Rectal smooth muscle tissue (tissue), 1 donor: ENCODE results near the gene MRFAP1.

Experiments
- H3K27ac ChIP-seq: one replicate; pipeline ENCODE4 v1.7.0; 2013; ENCODE audit warnings: low read depth, low read length, inconsistent platforms
- H3K27me3 ChIP-seq: one replicate; pipeline ENCODE4 v1.7.0; 2013; ENCODE audit warnings: low read length; ENCODE audit not compliant: control insufficient read depth, insufficient read depth
- H3K36me3 ChIP-seq: one replicate; pipeline ENCODE4 v1.7.0; 2013; ENCODE audit warnings: low read length; ENCODE audit not compliant: control insufficient read depth, insufficient read depth
- H3K4me1 ChIP-seq: one replicate; pipeline ENCODE4 v1.7.0; 2013; ENCODE audit warnings: low read length; ENCODE audit not compliant: control insufficient read depth, insufficient read depth
- H3K4me3 ChIP-seq: one replicate; pipeline ENCODE4 v1.7.0; 2013; ENCODE audit warnings: low read length
- H3K9ac ChIP-seq: one replicate; pipeline ENCODE4 v1.7.0; 2013; ENCODE audit warnings: low read length

The MRFAP1 gene

GRCh38 chr4:6684656-6685055, 44.2 kb downstream of the MRFAP1 start:
- Histone ChIP-seq H3K4me1 (no peaks in the 10 kb centered on the region), H3K36me3 (no peaks in the 10 kb centered on the region), H3K27me3 (no peaks in the 10 kb centered on the region), H3K4me3 (no peak overlapping the region), H3K27ac (no peak overlapping the region), H3K9ac (no peak overlapping the region)

DNA sequence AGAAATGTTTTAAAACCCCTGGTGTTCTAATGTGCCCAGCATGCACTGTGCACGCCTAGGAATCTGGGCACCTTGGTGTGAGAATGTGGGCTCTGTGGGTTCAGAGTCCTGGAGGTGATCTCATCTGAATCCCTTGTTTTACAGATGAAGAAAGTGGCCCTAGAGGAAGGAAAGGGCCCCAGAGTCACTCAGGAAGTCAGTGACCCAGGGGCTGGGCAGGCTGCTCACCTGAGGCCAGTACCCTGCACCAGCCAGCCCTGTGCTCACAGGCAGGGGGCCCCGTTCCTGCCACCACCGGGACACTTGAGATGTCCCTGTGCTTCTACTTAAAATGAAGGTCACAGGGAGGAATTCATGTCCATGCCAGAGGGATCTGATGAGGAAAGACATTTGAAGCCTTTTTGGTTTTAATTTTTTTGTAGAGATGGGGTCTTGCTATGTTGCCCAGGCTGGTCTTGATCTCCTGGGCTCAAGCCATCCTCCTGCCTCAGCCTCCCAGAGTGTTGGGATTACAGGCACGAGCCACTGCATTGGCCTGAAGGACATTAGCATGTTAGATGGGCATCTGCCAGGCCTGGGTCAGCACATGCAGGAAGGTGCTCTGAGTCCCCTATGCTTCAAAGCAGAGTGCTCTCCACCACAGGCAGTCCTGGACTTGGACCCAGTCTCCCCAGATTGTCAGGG, 45.8 kb downstream of the MRFAP1 start:
- Histone ChIP-seq H3K27ac (no peak overlapping the region), H3K36me3 (no peaks in the 10 kb centered on the region), H3K9ac (no peak overlapping the region), H3K4me1 (no peaks in the 10 kb centered on the region), H3K27me3 (no peaks in the 10 kb centered on the region), H3K4me3 (no peak overlapping the region)

DNA sequence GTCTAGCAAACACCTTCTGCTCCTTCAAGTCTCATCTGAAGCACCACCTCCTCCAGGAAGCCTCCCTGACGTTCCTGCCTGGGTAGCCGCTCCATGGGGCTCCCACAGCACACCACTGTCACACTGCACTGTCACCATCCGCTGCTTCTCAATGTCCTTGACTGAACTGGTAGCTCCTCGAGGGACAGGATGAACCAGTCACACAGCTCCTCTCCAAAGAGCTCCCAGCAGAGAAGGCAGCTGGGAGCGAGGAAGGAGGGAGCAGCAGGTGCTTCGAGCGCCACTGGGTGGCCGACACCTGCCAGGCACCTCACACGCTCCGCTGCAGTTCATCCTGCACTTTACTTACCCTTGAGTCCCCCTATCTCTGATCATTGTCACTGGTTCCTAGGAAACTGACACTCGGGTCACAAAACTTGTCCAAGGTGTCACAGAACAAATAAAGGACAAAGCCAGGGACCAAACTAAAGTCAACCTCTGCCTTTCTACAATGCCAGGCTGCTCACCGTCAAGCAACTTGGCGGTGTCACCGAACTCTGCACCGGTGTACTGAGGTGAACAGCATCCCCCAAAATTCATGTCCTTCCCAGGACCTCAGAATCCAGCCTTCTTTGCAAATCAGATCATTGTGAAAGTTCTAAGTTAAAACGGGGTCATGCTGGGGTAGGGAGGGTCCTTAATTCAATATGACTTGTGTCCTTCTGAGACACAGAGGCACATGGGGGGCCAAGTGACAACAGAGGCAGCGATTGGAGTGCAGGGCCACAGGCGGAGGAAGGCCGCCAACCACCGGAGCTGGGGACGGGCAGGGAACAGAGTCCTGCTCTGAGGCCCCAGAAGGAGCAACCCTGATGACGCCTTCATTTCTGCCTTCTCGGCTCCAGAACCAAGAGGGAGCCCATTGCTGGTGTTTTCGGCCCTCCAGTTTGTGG, 47.7 kb downstream of the MRFAP1 start:
- H3K36me3 ChIP-seq, result no peaks in the 10 kb centered on the region
- H3K4me3 ChIP-seq, result no peak overlapping the region
- no peaks in the 10 kb centered on the region for H3K27me3 ChIP-seq
- no peak overlapping the region for H3K9ac ChIP-seq
- H3K4me1 ChIP-seq, result no peaks in the 10 kb centered on the region
- no peak overlapping the region for H3K27ac ChIP-seq

- H3K36me3 ChIP-seq, result no peaks in the 10 kb centered on the region
- H3K4me3 ChIP-seq, result peak overlapping the region; percentile 28
- no peak overlapping the region for H3K27ac ChIP-seq
- no peak overlapping the region for H3K9ac ChIP-seq
- no peaks in the 10 kb centered on the region for H3K27me3 ChIP-seq
- no peaks in the 10 kb centered on the region for H3K4me1 ChIP-seq
Measured at GRCh38 chr4:6688879-6689505, 48.5 kb downstream of the MRFAP1 start.

- Histone ChIP-seq H3K27ac (no peak overlapping the region), H3K36me3 (no peaks in the 10 kb centered on the region), H3K27me3 (no peaks in the 10 kb centered on the region), H3K4me3 (peak overlapping the region; percentile 28), H3K4me1 (no peaks in the 10 kb centered on the region), H3K9ac (no peak overlapping the region)
Measured at GRCh38 chr4:6689506-6689960, 49.0 kb downstream of the MRFAP1 start.
